Hepatic stellate cell (primary cell): ENCODE measurements around the gene RMDN2.
A peak's percentile ranks its signal among the peaks of the same experiment; 100 is the strongest.
"Not testable (repeated sequence)": the region's sequence is repeated elsewhere in the genome, so short reads cannot be mapped to it uniquely, and the experiment has no call there.

ENCODE experiments used
- DNase-seq: peaks from one replicate; pipeline ENCODE4 v3.0.0; 2011; ENCODE audit warnings: low spot score

RMDN2 gene

DNA sequence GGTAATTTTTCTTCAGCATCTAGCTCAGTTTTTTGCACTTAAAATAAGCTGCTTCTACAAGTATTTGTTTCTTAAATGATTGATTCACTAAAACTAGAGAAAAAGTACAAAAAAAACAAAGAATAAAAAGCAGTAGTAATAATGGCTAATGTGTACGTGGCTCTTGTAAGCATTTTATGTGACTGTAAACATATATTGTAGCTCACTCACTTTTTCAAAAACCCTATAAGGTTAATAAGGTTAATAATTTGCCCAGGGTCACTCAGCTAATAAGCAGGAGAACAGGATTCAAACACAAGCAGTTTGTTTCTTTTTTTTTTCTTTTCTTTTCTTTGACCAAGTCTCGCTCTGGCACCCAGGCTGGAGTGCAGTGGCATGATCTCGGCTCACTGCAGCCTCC lies 67.5 kb downstream of the RMDN2 start:
- DNase-seq = no peak

DNA sequence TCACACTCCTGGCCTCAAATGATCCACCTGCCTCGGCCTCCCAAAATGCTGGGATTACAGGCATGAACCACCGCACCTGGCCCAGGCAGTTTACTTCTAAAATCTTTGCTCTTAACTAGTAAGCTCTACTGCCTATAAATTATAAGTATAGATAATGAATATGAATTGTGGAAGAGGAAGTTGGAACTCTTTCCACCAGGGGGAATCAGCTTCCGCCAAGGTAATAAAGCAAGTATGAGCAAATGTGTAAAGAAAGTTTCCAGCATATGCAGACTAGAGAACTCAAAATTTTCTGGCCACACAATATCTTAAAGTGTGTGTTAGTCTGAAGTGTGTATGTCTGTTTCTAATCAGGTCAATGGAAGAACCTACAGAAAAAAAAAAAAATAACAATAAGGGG lies 68.1 kb downstream of the RMDN2 start:
- DNase-seq = no peak

DNA sequence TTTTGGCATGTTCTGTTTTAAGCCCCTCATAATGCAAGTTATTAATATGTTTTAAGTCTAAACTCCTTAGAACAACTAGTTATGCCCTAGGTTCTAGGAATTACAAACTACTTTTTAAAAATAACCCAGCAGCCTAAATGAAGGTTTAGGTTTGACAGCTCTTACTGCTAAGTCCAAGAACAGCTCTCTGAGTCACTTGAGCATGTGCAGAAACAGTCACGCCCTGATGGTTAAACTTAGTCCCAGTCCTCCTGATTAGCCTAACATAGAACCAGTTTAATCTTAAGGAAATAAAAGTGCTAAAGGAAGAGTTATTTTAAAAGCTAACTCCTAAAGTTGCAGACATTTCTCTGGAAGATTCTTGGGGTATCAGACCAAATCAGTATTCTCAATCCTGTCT lies 72.5 kb downstream of the RMDN2 start:
- DNase-seq = no peak

DNA sequence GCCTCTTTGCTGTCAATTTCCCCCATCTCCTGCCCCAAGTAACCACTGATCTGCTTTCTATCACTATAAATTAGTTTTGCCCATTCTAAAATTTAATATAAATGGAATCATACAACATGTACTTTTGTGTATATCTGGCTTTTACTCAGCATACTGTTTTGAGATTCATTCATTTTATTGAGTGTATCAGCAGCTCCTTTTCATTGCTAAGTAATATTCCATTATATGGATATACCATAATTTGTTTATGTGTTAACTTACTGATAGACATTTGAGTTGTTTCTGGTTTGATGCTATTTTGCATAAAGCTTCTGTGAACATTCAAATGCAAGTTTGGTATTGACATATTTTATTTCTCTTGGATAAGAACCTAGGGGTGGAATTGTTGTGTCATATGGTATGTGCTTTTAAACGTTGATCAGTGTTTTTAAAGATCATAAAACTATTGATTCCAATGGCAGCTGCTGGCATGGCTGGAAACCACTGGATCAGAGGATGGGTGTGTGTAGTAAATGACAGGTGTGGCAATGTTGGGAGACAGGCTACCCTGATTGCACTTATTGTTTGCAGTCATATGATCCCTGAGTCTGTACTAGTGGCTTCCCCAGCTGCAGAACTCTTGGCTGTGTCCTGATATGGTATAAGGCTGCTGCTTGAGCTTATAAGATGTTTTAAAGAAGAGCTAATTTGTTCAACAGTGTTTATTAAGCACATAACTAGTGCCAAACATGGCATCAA lies 75.6 kb downstream of the RMDN2 start:
- DNase-seq = no peak

DNA sequence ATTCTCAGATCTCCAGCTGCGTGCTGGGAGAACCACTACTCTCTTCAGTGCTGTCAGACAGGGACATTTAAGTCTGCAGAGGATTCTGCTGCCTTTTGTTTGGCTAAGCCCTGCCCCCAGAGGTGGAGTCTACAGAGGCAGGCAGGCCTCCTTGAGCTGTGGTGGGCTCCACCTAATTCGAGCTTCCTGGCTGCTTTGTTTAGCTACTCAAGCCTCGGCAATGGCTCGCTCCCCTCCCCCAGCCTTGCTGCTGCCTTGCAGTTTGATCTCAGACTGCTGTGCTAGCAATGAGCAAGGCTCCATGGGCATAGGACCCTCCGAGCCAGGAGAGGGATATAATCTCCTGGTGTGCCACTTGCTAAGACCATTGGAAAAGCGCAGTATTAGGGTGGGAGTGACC lies 85.1 kb downstream of the RMDN2 start:
- not testable (repeated sequence) for DNase-seq

DNA sequence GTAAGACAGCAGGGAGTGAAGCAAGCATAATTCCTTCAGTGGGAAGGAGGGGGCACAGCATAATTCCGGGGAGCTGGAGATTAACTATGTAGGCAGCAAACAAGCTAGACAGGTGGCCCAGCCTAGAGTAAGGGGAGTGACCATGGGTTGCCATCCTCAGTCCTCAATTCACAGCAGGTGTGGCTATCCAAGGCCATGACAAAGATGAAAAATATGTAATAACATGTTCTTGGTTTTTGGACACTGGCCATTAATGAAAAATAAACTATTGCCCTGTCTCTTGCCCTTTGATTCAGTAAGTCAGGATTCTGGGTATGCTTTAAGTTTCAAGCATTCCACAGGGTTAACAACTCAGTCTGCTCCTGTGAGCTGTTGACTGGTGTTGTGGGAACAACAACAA lies 85.9 kb downstream of the RMDN2 start:
- DNase-seq = no peak

DNA sequence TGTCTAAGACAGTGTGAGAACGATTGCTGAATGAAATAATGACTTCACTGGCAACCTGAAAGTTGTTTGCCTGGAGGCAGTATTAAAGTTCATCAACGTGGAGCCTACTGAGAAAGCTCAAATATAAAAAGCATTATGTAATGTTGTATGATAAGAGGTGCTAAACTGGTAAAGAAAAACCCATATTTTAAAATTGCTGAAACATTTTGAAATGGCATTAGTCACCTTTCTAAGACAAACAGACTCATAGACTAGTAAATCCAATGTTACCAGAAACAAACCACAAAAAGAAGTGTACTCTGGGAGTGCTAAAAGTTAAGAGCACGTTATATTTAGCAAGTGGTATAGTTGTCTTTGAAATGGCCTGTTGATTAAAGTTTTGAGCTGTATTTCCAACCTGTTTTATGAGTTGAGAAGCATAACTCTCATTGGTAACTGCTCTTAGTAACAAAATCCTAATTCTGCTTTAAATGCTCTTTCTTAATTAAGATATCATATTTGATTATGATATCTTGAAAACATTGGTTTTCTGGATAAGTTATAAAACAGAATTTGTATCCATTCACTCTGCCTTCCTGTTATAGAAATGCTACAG lies 88.2 kb downstream of the RMDN2 start:
- DNase-seq = peak; percentile 15

DNA sequence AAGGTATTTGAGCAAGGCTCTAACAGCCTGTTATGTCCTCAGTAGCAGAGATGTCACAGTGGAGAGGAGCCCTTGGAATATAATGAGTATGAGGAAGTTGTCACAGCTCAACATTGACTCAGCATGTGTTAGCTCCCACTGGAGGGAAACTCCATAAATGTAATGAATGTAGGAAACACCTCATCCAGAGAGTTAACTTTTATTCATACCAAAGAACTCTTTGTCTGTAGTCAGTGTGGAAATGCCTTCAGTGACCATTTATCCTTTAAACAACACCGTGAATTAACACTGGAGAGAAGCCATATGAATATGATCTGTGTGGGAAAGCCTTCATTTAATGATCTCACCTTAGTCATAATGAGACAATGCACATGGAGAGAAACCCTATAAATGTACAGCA lies 91.1 kb downstream of the RMDN2 start:
- no peak for DNase-seq

DNA sequence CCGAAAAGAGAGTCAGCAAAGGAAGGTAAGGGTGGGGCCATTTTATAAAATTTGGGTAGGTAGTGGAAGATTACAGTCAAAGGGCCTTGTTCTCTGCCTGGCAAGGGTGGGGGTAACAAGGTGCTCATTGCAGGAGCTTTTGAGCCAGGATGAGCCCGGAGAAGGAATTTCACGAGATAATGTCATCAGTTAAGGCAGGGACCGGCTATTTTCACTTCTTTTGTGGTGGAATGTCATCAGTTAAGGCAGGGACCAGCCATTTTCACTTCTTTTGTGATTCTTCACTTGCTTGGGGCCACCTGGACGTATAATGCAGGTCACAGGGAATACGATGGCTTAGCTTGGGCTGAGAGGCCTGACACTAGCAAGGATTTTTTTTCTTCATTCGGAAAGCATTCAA lies 92.7 kb downstream of the RMDN2 start:
- DNase-seq = no peak

DNA sequence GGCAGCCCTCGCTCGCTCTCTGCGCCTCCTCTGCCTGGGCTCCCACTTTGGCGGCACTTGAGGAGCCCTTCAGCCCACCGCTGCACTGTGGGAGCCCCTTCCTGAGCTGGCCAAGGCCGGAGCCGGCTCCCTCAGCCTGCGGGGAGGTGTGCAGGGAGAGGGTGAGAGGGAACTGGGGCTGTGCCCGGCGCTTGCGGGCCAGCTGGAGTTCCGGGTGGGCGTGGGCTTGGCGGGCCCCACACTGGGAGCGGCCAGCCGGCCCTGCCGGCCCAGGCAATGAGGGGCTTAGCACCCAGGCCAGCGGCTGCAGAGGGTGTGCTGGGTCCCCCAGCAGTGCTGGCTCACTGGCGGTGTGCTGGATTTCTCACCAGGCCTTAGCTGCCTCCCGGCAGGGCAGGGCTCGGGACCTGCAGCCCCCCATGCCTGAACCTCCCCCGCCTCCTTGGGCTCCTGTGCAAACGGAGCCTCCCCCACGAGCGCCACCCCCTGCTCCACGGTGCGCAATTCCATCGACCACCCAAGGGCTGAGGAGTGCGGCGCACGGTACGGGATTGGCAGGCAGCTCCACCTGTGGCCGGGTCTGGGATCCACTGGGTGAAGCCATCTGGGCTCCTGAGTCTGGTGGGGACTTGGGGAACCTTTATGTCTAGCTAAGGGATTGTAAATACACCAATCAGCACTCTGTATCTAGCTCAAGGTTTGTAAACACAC lies 95.4 kb downstream of the RMDN2 start:
- DNase-seq = not testable (repeated sequence)

DNA sequence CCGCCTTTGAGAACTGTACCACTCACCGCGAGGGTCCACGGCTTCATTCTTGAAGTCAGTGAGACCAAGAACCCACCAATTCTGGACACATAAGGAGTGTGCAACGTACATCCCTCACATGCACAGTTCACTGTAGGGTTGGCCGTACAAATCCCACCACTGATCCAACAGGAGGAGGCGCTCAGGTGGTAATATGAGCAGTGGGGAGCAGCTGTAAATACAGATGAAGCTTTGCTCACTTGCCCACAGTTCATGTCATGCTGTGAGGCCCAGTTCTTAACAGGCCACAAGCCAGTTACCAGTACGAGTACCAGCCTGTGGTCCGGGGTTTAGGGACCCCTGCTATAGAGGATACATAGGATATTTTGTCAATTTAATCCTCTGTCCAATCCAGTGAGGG lies 96.5 kb downstream of the RMDN2 start:
- DNase-seq = no peak

DNA sequence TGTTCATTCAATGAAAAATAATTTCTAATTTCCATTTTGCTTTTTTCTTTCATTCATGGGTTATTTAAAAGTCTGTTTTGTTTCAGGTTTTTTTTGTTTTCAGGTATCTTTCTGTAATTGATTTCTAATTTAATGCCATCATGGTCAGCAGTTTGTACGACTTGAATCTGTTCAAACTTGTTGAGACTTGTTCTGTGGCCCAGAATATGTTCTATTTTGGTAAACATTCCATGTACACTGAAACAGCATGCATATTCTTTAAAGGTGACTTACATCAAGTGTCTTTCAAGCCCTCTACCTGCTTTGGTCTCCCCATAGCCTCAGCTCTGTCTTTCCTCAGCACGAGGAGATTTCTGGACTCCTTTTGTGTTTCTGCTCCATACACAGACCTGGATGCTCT lies 101.8 kb downstream of the RMDN2 start:
- DNase-seq = no peak

DNA sequence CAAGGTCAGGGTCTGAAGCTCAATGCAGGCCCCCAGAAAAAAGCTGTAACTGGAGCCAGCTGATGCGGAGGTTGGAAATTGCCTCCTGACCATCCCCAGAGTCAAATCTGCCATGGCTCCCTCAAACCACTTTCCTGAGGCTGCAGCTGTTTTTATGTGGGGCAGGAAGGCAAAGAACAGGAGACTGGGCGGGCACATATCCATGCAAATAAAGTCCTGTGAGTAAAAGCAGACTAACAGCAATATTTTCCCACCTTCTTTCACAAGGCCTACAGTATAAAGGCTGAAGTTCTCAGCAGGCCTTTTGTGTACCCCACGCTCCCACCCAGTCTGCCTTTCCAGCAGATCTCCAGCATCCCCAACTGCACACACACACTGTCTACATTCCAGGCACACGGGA lies 103.7 kb downstream of the RMDN2 start:
- DNase-seq = no peak

DNA sequence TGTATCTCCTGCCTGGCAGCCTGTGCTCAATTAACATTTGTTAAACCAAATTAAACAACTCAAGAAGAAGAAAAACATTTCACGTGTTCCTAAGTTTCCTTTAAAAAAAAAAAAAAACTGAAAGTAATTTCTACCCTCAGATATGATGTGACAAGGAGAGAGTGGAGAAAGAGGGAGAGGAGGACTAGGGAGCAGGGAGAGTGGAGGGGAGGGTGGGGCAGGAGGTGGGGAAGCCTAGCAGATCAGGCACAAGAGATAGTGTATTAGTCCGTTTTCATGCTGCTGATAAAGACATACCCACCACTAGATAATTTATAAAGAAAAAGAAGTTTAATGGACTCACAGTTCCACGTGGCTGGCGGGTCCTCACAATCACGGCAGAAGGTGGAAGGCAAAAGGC lies 104.4 kb downstream of the RMDN2 start:
- no peak for DNase-seq

DNA sequence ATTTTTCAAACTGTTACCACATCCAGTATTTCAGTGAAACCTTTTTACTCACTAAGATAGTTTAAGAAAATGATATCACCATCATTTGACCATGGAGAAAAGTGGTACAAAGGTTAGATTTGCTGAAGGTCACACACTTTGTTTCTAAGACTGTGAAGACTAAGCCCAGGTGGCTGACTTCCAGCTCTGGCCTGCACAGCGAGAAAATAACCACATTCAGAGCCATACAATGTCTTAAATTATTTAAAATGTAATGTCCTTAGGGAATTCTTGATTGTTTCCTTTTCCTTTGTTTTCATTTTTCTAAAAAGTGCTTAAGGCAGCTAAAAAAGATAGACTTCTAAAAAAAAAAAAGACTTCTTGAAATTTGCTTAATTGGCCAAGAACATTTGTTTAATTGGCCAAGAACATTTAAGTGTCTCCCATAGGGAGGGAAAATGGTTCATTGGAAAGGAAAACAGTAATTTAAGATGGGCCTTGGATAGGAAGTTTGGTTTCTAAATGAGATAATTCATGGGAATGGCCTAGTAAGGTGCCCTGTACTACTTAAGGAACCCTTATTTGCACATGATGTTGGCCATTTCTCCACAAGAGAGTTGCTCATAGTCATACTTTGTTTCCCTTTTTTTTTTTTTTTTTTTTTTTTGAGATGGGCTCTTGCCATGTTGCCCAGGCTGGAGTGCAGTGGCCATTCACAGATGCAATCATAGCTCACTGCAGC lies 105.7 kb downstream of the RMDN2 start:
- no peak for DNase-seq

DNA sequence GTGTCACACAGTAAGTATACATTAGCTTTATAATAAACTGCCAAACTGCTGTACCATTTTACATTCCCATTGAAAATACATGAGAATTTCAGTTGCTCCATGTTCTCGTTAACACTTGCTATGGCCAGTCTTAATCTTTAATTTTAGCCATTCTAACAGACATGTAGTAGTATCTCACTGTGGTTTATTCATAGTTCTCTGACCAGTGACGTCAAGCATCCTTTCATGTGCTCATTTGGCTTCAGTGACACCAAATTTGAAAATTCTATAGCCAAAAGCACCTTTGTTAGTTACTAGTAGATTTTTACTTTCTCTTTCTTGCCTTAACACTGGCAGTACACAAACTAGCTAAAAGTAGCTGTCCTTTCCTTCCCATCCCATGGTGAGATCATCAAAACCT lies 107.9 kb downstream of the RMDN2 start:
- no peak for DNase-seq

DNA sequence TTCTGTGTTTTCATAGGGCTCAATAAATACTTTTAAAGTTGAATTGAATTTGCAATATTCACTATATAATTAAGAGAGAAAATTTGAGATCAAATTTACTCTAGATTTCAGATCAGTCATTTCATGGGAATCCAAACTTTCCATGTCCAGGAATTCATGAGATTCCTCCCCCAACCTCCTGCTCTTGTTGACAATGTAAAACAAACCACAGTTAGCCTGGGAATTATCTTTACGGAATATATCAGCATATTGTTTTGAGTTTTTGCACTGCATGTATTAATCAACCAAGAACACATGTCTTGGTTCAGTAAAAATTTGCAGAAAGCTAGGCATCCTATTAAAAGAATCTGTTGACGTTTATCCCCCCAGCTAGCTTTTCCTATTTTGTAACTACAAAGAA lies 108.6 kb downstream of the RMDN2 start:
- no peak for DNase-seq

DNA sequence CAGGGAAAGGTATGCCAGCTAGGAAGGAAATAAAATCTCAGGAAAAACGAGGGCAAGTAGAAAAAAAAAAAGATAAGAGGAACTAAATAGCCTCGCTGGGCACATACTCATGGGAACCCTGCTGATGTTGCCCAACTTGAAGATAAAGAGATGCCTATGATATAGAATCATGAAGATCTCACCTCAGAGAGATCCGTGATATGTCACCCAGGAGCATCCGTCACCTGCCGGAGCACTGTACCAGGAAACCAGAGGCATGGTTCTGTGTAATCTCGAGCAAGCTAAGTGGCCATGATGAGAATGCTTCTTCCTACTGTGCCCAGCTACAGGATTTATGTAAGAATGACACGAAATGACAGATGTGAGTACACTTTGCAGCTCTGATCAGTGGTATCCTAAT lies 110.9 kb downstream of the RMDN2 start:
- DNase-seq = no peak

DNA sequence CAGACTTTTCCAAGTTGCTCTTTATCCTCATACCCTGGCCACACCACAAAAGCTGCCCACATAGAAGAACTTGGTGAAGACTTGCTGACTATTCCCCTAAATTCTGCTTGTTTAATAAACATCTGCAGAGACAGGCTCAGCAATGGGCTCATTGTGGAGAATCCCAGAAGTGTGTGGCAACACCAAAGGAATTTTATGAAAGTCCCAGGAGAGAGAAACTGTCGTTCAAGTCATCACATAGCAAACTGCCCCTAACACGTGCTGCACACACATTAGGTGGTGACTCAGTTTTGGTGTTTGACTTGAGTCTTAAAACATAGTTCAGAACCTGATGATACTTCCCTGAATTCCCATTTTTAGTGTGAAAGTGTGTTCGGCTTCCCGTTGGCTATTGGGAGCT lies 112.2 kb downstream of the RMDN2 start:
- no peak for DNase-seq

DNA sequence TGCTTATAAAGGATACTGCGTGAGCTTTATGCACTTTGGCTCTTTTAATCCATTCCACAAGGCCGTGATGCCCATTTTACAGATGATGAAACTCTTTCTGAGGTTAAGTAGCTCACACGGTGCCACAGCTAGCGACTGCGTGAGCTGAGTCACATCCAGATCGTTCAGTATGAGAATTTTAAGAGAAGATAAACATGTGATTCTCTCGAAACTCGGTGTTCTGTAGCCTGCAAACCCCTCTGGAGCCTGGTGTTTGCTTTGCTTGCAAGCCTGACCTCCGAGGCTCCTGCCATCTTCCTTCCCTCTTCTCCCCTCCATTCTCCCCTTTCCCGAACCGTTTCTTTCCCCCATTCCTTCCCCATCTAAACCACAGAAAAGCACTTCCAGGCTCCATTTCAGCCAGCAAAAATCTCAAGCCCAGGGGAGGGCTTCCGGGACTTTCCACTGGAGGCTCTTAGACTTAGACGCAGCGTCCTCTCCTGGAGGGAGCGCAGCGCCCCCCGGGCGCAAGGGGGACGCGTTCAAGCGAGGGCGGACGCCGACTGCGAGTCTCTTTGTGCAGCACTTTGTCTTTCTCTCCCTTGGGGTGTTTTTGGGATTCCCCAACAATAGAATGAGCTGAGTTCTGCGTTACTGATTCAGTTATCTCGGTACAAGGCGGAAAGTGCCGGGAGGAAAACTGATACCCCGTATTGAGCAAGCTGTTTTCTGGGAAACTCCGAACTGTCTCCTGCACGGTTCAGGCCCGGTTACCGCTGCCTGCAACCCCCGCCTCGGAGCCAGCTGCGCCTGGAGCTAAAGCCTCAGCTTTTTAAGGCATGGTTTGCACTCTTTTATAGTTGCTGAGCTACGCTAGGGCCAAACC lies 112.9 kb downstream of the RMDN2 start:
- peak; percentile 14 for DNase-seq

DNA sequence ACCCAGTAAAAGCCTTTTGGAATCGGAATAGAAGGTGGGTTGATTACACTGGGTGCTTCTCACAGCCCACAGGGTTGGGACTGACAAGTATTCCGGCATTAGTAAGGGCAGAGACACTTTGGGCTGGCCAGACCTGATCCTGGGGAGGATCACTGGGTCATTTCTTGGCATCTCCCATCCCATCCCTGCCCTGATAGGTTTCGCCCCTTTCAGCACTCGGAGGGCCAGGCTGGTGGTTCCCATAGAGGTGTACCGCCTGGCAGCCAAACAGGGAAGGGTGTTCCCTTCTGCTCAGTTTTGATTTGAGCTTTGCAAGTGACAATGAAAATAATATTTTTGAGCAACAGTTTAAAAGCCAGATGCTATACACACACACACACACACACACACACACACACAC lies 113.6 kb downstream of the RMDN2 start:
- no peak for DNase-seq
